ENCODE results near the gene PRSS58. TPM values are rescaled to one million over a fixed set of nuclear protein-coding genes. Genes with fewer than 3 reads are reported as not detected.

PRSS58 gene
- total and polyA plus RNA-seq, 9 of the 15 experiments (the other 6 are each of a cell fraction or from before 2014, with no cell fraction given): not detected

DNA sequence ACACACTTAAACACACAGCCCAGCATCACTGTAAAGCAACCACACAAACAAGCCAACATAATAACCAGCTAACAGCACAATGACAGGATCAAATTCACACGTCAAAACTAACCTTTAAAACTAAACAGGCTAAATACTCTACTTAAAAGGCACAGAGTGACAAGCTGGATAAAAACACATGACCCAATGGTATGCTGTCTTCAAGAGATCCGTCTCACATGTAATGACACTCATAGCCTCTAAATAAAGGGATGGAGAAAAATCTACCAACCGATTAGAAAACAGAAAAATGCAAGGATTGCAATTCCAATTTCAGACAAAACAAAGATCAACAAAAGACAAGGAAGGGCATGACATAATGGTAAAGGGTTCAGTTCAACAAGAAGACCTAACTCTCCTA lies 17.2 kb upstream of the PRSS58 start:
- intact Hi-C loops (cut with micrococcal nuclease) (loop anchor here (10.0 kb wide), 1 partner anchor 300 kb away; the partner anchor contains the start of gene TAS2R38), in situ Hi-C loops (cut with MboI) (no loop called here)
- POLR2A ChIA-PET: no interaction called here
- ATAC-seq (no peak), FAIRE-seq (no peak), DNase-seq (ENCODE audit: extremely low read depth in 1 of 4, low spot score in 3 of 4) (no peak)
- Histone ChIP-seq H3K79me2 (ENCODE audit: control insufficient read depth, insufficient read depth, low read length) (no peaks in the 10 kb centered on the region), H3K9me3 (replicated peaks; ENCODE audit: control insufficient read depth, insufficient read depth, low read depth, low read length) (no peaks in the 10 kb centered on the region), H3K9me1 (ENCODE audit: control insufficient read depth, insufficient read depth, low read length) (no peaks in the 10 kb centered on the region), H4K20me1 (replicated peaks; ENCODE audit: control insufficient read depth, insufficient read depth, low read length) (no peaks in the 10 kb centered on the region), H3K4me3 (no peak overlapping the region), H3K36me3 (ENCODE audit: control insufficient read depth, insufficient read depth, low read length) (no peaks in the 10 kb centered on the region), H2AFZ (ENCODE audit: low read depth, low read length) (no peak overlapping the region), H3K27me3 (ENCODE audit: control insufficient read depth in 2 of 2, insufficient read depth in 2 of 2, low read length in 2 of 2) (no peaks in the 10 kb centered on the region), H3K27ac (ENCODE audit: extremely low read depth, low read depth, low read length) (no peak overlapping the region), H3K9ac (ENCODE audit: insufficient read depth in 1 of 2, low read depth in 2 of 2, low read length in 2 of 2) (no peak overlapping the region), H3K4me1 (replicated peaks in 1 of 2; ENCODE audit: control insufficient read depth in 2 of 2, insufficient read depth in 2 of 2, low read length in 2 of 2) (no peaks in the 10 kb centered on the region), H3K4me2 (ENCODE audit: insufficient read depth, low read length) (no peak overlapping the region)
- 0% methylated on average over 3 of the region's 3 CpGs for WGBS (ENCODE audit: insufficient coverage, low coverage, missing lambda C conversion rate)
- no TSS peak for BruUV-seq (replicated peaks)
- peak; percentile 50; the same call in 1 of the 2 replicates for TF ChIP-seq ZNF316 (IDR thresholded peaks at IDR 0.05)
- TF ChIP-seq, protein P1, sequence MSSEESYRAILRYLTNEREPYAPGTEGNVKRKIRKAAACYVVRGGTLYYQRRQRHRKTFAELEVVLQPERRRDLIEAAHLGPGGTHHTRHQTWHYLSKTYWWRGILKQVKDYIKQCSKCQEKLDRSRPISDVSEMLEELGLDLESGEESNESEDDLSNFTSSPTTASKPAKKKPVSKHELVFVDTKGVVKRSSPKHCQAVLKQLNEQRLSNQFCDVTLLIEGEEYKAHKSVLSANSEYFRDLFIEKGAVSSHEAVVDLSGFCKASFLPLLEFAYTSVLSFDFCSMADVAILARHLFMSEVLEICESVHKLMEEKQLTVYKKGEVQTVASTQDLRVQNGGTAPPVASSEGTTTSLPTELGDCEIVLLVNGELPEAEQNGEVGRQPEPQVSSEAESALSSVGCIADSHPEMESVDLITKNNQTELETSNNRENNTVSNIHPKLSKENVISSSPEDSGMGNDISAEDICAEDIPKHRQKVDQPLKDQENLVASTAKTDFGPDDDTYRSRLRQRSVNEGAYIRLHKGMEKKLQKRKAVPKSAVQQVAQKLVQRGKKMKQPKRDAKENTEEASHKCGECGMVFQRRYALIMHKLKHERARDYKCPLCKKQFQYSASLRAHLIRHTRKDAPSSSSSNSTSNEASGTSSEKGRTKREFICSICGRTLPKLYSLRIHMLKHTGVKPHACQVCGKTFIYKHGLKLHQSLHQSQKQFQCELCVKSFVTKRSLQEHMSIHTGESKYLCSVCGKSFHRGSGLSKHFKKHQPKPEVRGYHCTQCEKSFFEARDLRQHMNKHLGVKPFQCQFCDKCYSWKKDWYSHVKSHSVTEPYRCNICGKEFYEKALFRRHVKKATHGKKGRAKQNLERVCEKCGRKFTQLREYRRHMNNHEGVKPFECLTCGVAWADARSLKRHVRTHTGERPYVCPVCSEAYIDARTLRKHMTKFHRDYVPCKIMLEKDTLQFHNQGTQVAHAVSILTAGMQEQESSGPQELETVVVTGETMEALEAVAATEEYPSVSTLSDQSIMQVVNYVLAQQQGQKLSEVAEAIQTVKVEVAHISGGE (CRISPR knock-in tag; IDR thresholded peaks at IDR 0.05): no peak
- CTCF ChIA-PET (ENCODE audit: low intra/inter-chr PET ratio): no interaction called here
